ENCODE data around the gene FGF22. TPM values are rescaled to one million over a fixed set of nuclear protein-coding genes. Genes with fewer than 3 reads are reported as not detected.

Gene FGF22
- total and polyA plus RNA-seq, 2 of the 13 experiments (the other 11 are each of a cell fraction or from before 2014, with no cell fraction given): 0.24 TPM; not detected in 1

DNA sequence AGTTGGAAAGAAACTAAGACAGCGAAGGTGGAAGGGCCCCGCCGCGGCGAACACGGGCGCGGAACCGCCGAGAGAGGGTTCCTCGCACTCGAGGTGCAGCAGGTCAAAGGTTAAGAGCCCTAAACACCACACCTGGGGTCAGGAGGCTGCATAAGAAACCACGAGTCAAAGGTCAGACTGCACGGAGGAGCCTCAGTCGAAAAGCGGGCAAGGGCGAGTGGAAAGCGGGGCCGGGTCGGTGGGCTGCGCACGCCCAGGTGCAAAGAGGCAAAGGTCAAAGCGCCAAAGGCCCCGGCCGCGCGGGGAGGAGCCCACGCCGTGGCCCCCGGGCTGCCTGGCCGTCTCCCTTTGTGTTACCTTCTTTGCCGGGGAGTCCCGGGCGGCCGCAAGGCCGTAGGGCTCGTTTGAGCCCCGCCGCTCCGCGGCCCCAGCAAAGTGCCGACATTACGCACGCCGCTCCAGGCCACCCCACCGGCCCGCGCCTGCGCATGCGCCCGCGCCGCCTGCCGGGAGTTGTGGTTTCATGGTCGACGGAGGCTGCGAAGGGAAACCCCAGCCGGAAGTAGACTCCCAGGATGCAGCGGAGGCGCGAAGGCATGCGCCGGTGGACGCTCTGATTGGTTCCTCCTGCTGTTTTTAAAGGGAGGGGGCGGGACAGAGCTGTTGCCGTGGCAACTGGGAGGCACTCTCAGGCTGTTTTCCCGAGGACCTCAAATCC is 6.5 kb upstream of the FGF22 start, which contains the start of gene POLRMT (continued):
- TF ChIP-seq, protein P1, sequence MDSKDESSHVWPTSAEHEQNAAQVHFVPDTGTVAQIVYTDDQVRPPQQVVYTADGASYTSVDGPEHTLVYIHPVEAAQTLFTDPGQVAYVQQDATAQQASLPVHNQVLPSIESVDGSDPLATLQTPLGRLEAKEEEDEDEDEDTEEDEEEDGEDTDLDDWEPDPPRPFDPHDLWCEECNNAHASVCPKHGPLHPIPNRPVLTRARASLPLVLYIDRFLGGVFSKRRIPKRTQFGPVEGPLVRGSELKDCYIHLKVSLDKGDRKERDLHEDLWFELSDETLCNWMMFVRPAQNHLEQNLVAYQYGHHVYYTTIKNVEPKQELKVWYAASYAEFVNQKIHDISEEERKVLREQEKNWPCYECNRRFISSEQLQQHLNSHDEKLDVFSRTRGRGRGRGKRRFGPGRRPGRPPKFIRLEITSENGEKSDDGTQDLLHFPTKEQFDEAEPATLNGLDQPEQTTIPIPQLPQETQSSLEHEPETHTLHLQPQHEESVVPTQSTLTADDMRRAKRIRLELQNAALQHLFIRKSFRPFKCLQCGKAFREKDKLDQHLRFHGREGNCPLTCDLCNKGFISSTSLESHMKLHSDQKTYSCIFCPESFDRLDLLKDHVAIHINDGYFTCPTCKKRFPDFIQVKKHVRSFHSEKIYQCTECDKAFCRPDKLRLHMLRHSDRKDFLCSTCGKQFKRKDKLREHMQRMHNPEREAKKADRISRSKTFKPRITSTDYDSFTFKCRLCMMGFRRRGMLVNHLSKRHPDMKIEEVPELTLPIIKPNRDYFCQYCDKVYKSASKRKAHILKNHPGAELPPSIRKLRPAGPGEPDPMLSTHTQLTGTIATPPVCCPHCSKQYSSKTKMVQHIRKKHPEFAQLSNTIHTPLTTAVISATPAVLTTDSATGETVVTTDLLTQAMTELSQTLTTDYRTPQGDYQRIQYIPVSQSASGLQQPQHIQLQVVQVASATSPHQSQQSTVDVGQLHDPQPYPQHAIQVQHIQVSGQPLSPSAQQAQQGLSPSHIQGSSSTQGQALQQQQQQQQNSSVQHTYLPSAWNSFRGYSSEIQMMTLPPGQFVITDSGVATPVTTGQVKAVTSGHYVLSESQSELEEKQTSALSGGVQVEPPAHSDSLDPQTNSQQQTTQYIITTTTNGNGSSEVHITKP (CRISPR knock-in tag; IDR thresholded peaks at IDR 0.05; ENCODE audit: low read depth): no peak
- TF ChIP-seq ADNP (CRISPR knock-in tag; IDR thresholded peaks at IDR 0.05) (no peak), MED8 (CRISPR knock-in tag; IDR thresholded peaks at IDR 0.05; ENCODE audit: insufficient replicate concordance) (no peak), ZNF777 (CRISPR knock-in tag; IDR thresholded peaks at IDR 0.05) (peak; percentile 63), ZNF556 (CRISPR knock-in tag; IDR thresholded peaks at IDR 0.05; ENCODE audit: borderline replicate concordance) (no peak), POLR2AphosphoS5 (IDR thresholded peaks at IDR 0.05; ENCODE audit: low read depth, low read length) (peak; percentile 36), FOXA3 (CRISPR knock-in tag; IDR thresholded peaks at IDR 0.05) (peak; percentile 38), NKX3-1 (CRISPR knock-in tag; IDR thresholded peaks at IDR 0.05) (peak; percentile 71), EHMT2 (IDR thresholded peaks at IDR 0.05; ENCODE audit: borderline replicate concordance, low read depth, low read length) (no peak)
- TF ChIP-seq, protein P2, sequence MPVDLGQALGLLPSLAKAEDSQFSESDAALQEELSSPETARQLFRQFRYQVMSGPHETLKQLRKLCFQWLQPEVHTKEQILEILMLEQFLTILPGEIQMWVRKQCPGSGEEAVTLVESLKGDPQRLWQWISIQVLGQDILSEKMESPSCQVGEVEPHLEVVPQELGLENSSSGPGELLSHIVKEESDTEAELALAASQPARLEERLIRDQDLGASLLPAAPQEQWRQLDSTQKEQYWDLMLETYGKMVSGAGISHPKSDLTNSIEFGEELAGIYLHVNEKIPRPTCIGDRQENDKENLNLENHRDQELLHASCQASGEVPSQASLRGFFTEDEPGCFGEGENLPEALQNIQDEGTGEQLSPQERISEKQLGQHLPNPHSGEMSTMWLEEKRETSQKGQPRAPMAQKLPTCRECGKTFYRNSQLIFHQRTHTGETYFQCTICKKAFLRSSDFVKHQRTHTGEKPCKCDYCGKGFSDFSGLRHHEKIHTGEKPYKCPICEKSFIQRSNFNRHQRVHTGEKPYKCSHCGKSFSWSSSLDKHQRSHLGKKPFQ (CRISPR knock-in tag; IDR thresholded peaks at IDR 0.05; ENCODE audit: insufficient replicate concordance): no peak
- TF ChIP-seq, protein P3, sequence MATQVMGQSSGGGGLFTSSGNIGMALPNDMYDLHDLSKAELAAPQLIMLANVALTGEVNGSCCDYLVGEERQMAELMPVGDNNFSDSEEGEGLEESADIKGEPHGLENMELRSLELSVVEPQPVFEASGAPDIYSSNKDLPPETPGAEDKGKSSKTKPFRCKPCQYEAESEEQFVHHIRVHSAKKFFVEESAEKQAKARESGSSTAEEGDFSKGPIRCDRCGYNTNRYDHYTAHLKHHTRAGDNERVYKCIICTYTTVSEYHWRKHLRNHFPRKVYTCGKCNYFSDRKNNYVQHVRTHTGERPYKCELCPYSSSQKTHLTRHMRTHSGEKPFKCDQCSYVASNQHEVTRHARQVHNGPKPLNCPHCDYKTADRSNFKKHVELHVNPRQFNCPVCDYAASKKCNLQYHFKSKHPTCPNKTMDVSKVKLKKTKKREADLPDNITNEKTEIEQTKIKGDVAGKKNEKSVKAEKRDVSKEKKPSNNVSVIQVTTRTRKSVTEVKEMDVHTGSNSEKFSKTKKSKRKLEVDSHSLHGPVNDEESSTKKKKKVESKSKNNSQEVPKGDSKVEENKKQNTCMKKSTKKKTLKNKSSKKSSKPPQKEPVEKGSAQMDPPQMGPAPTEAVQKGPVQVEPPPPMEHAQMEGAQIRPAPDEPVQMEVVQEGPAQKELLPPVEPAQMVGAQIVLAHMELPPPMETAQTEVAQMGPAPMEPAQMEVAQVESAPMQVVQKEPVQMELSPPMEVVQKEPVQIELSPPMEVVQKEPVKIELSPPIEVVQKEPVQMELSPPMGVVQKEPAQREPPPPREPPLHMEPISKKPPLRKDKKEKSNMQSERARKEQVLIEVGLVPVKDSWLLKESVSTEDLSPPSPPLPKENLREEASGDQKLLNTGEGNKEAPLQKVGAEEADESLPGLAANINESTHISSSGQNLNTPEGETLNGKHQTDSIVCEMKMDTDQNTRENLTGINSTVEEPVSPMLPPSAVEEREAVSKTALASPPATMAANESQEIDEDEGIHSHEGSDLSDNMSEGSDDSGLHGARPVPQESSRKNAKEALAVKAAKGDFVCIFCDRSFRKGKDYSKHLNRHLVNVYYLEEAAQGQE (IDR thresholded peaks at IDR 0.05; ENCODE audit: borderline replicate concordance in 1 of 2, low read depth in 1 of 2, low read length in 2 of 2): no peak
- TF ChIP-seq, protein P4, sequence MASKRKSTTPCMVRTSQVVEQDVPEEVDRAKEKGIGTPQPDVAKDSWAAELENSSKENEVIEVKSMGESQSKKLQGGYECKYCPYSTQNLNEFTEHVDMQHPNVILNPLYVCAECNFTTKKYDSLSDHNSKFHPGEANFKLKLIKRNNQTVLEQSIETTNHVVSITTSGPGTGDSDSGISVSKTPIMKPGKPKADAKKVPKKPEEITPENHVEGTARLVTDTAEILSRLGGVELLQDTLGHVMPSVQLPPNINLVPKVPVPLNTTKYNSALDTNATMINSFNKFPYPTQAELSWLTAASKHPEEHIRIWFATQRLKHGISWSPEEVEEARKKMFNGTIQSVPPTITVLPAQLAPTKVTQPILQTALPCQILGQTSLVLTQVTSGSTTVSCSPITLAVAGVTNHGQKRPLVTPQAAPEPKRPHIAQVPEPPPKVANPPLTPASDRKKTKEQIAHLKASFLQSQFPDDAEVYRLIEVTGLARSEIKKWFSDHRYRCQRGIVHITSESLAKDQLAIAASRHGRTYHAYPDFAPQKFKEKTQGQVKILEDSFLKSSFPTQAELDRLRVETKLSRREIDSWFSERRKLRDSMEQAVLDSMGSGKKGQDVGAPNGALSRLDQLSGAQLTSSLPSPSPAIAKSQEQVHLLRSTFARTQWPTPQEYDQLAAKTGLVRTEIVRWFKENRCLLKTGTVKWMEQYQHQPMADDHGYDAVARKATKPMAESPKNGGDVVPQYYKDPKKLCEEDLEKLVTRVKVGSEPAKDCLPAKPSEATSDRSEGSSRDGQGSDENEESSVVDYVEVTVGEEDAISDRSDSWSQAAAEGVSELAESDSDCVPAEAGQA (IDR thresholded peaks at IDR 0.05; ENCODE audit: low read depth): 0 out of 2 replicates have a peak, but pooled peaks have one; percentile 43
- TF ChIP-seq, protein P4 (CRISPR knock-in tag; IDR thresholded peaks at IDR 0.05; ENCODE audit: borderline replicate concordance): peak; percentile 77; the same call in 1 of the 2 replicates
